GM18499 (cell line): ENCODE measurements around the gene PCGF3.
A peak's percentile ranks its signal among the peaks of the same experiment; 100 is the strongest.
"Not testable (repeated sequence)": the region's sequence is repeated elsewhere in the genome, so short reads cannot be mapped to it uniquely, and the experiment has no call there.

Source experiments
- ATAC-seq: cut with Tn5 transposase; IDR thresholded peaks from one replicate; pipeline ENCODE4 v1.9.1; 2021; ENCODE audit warnings: moderate number of reproducible peaks; ENCODE audit not compliant: insufficient read depth, unreplicated experiment

Gene PCGF3

GRCh38 chr4:776743-777441 is 71.3 kb downstream of the PCGF3 start:
- ATAC-seq: no peak

- ATAC-seq: no peak
Measured at GRCh38 chr4:777520-778262, 72.1 kb downstream of the PCGF3 start.

GRCh38 chr4:779555-779954 is 73.9 kb downstream of the PCGF3 start:
- no peak for ATAC-seq

GRCh38 chr4:780255-780654 is 74.6 kb downstream of the PCGF3 start:
- not testable (repeated sequence) for ATAC-seq

GRCh38 chr4:780716-781492 is 75.3 kb downstream of the PCGF3 start:
- ATAC-seq: no peak

GRCh38 chr4:781493-782216 is 76.0 kb downstream of the PCGF3 start:
- ATAC-seq: peak; percentile 94

GRCh38 chr4:784401-785331 is 79.0 kb downstream of the PCGF3 start:
- ATAC-seq: no peak

GRCh38 chr4:785332-786073 is 79.9 kb downstream of the PCGF3 start:
- no peak for ATAC-seq

GRCh38 chr4:786074-786741 is 80.6 kb downstream of the PCGF3 start:
- no peak for ATAC-seq

- ATAC-seq: no peak
Measured at GRCh38 chr4:786861-787300, 81.2 kb downstream of the PCGF3 start.

- no peak for ATAC-seq
Measured at GRCh38 chr4:787561-787981, 81.9 kb downstream of the PCGF3 start.

GRCh38 chr4:788006-788635 is 82.5 kb downstream of the PCGF3 start:
- ATAC-seq: no peak

GRCh38 chr4:788636-789297 is 83.1 kb downstream of the PCGF3 start:
- no peak for ATAC-seq

- ATAC-seq: no peak
Measured at GRCh38 chr4:789571-790465, 84.2 kb downstream of the PCGF3 start.

- ATAC-seq: no peak
Measured at GRCh38 chr4:790466-790820, 84.8 kb downstream of the PCGF3 start.

- no peak for ATAC-seq
Measured at GRCh38 chr4:791252-791897, 85.7 kb downstream of the PCGF3 start.
